ENCODE measurements around the gene NBEAL2.

DNA sequence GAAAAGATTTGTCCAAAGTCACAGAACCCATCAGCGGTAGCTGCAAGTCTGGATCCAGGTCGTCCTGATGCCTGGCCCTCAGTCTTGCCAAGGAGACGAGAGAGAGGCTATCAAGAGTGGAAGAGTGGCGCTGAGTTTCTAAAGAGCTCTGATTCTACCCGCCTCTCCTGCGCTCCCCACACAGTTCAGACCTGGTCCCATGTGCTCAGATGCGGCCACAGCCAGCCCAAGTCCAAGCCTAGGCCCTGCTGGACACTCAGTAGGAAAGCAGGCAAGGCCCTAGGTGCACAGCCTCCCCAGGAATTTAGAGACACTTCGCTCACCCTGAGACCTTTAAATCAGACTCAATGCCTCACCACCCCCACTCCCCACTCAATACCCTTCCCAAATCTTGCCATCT is 35.3 kb upstream of the NBEAL2 start:
- TF ChIP-seq, protein P1, sequence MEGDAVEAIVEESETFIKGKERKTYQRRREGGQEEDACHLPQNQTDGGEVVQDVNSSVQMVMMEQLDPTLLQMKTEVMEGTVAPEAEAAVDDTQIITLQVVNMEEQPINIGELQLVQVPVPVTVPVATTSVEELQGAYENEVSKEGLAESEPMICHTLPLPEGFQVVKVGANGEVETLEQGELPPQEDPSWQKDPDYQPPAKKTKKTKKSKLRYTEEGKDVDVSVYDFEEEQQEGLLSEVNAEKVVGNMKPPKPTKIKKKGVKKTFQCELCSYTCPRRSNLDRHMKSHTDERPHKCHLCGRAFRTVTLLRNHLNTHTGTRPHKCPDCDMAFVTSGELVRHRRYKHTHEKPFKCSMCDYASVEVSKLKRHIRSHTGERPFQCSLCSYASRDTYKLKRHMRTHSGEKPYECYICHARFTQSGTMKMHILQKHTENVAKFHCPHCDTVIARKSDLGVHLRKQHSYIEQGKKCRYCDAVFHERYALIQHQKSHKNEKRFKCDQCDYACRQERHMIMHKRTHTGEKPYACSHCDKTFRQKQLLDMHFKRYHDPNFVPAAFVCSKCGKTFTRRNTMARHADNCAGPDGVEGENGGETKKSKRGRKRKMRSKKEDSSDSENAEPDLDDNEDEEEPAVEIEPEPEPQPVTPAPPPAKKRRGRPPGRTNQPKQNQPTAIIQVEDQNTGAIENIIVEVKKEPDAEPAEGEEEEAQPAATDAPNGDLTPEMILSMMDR (IDR thresholded peaks at IDR 0.05) = no peak
- TF ChIP-seq POLR2A (IDR thresholded peaks at IDR 0.05) = no peak
